B cell (primary cell): ENCODE data around the gene MEG3. TPM values are rescaled to one million over a fixed set of nuclear protein-coding genes. Genes with fewer than 3 reads are reported as not detected.

Experiments used
- ATAC-seq: fragments of 200-7000 bp; cut with Tn5 transposase; one replicate; pipeline ENCODE4 v1.10.0; 2021; ENCODE audit warnings: low read depth, mild to moderate bottlenecking, moderate number of reproducible peaks, moderate library complexity
- CTCF ChIA-PET: fragments of 350-600 bp; sonication (Branson Sonifier 250); formaldehyde crosslinking; loops from one replicate; lab custom pipeline; 2021; ENCODE audit warnings: antibody characterized with exemption, inconsistent platforms; lab: Charles Lee
- POLR2A ChIA-PET: fragments of 350-600 bp; sonication (Branson Sonifier 250); formaldehyde crosslinking; loops from one replicate; lab custom pipeline; 2021; ENCODE audit warnings: antibody characterized with exemption; lab: Charles Lee
- DNase-seq: peaks from one replicate; pipeline ENCODE4 v3.0.0; 2013
- H2AFZ ChIP-seq: 2 replicates; pipeline ENCODE4 v1.6.1; 2012; ENCODE audit warnings: mild to moderate bottlenecking, low read depth, low read length; ENCODE audit not compliant: insufficient read depth, poor library complexity, severe bottlenecking
- H3K27ac ChIP-seq, 2 donors: 1 replicate in 1 of 2; 2 replicates in 1 of 2; pipeline ENCODE4 v1.5.1; 2012 to 2013; ENCODE audit warnings: low read length in 2 of 2, mild to moderate bottlenecking in 2 of 2, moderate library complexity in 1 of 2
- H3K27me3 ChIP-seq, 4 experiments: fragments of 200-600 bp in 1 of 4; sonication (generic) in 1 of 4; replicated peaks in 1 of 4; 1 replicate in 2 of 4; 2 replicates in 2 of 4; pipeline versions ENCODE4 v1.6.1 to v1.7.0; 2013 to 2016; ENCODE audit warnings: low read length in 3 of 4, mild to moderate bottlenecking in 2 of 4, mixed read lengths in 1 of 4, moderate library complexity in 1 of 4; ENCODE audit not compliant: insufficient read depth in 4 of 4, control insufficient read depth in 3 of 4; ENCODE audit errors: control extremely low read depth in 1 of 4
- H3K36me3 ChIP-seq, 2 experiments: replicated peaks in 1 of 2; 1 replicate in 1 of 2; 2 replicates in 1 of 2; pipeline versions ENCODE4 v1.6.1 to v1.7.1; 2013; ENCODE audit warnings: low read length in 1 of 2; ENCODE audit not compliant: insufficient read depth in 2 of 2, control insufficient read depth in 1 of 2; ENCODE audit errors: control extremely low read depth in 1 of 2, extremely low read depth in 1 of 2
- H3K4me1 ChIP-seq, 2 donors: fragments of 200-600 bp in 1 of 2; sonication (generic) in 1 of 2; 1 replicate in 1 of 2; 2 replicates in 1 of 2; pipeline versions ENCODE4 v1.5.1 to v1.6.1; 2013 to 2017; ENCODE audit warnings: low read length in 2 of 2; ENCODE audit not compliant: control insufficient read depth in 2 of 2, insufficient read depth in 2 of 2
- H3K4me2 ChIP-seq: replicated peaks from 2 replicates; pipeline ENCODE3; 2012; ENCODE audit warnings: mild to moderate bottlenecking, low read depth, low read length; ENCODE audit not compliant: poor library complexity, severe bottlenecking
- H3K4me3 ChIP-seq, 5 experiments: fragments of 200-600 bp in 1 of 5; sonication (generic) in 1 of 5; 1 replicate in 3 of 5; 2 replicates in 2 of 5; pipeline versions ENCODE4 v1.5.1 to v1.7.0; 2011 to 2016; ENCODE audit warnings: low read length in 4 of 5, mild to moderate bottlenecking in 4 of 5, low read depth in 2 of 5, control low read depth in 1 of 5, moderate library complexity in 1 of 5; ENCODE audit not compliant: insufficient read depth in 1 of 5; ENCODE audit errors: control extremely low read depth in 1 of 5, extremely low read depth in 1 of 5
- H3K79me2 ChIP-seq: fragments of 200-600 bp; sonication (generic); one replicate; pipeline ENCODE4 v1.6.0; 2016; ENCODE audit warnings: low read length; ENCODE audit not compliant: control insufficient read depth, insufficient read depth
- H3K9ac ChIP-seq: fragments of 200-600 bp; sonication (generic); 2 replicates; pipeline ENCODE4 v1.6.1; 2017; ENCODE audit warnings: mild to moderate bottlenecking, low read length, moderate library complexity
- H3K9me3 ChIP-seq, 3 donors: one replicate each; pipeline versions ENCODE4 v1.6.1 to v1.7.1; 2013; ENCODE audit warnings: low read length in 2 of 3; ENCODE audit not compliant: control insufficient read depth in 2 of 3, insufficient read depth in 1 of 3; ENCODE audit errors: control extremely low read depth in 1 of 3
- H4K20me1 ChIP-seq: 2 replicates; pipeline ENCODE4 v1.6.0; 2012; ENCODE audit warnings: mild to moderate bottlenecking, low read length; ENCODE audit not compliant: insufficient read depth, control insufficient read depth, poor library complexity, severe bottlenecking
- H3K27ac Mint-ChIP-seq: one replicate; pipeline ENCODE4 v1.8.0; 2021; ENCODE audit warnings: mixed read lengths
- H3K27me3 Mint-ChIP-seq: one replicate; pipeline ENCODE4 v1.8.0; 2021; ENCODE audit warnings: mixed read lengths
- H3K4me1 Mint-ChIP-seq: one replicate; pipeline ENCODE4 v1.8.0; 2021; ENCODE audit warnings: mixed read lengths
- H3K4me3 Mint-ChIP-seq: one replicate; pipeline ENCODE4 v1.8.0; 2021; ENCODE audit warnings: mixed read lengths
- H3K9me3 Mint-ChIP-seq: one replicate; pipeline ENCODE4 v1.8.0; 2022; ENCODE audit warnings: mixed read lengths; ENCODE audit not compliant: insufficient read depth
- EZH2 ChIP-seq: IDR thresholded peaks from 2 replicates; pipeline ENCODE4 v1.6.1; 2012; ENCODE audit warnings: borderline replicate concordance, low read depth, mild to moderate bottlenecking, moderate library complexity, low read length; ENCODE audit not compliant: insufficient read depth, poor library complexity, severe bottlenecking
- WGBS: methylation state at CpG from one replicate; pipeline ENCODE4 v1.1.5; 2013; ENCODE audit warnings: missing lambda C conversion rate; ENCODE audit not compliant: insufficient coverage; 5-methylcytosine and 5-hydroxymethylcytosine counted together
- intact Hi-C: fragments of 100-400 bp; cut with micrococcal nuclease; formaldehyde crosslinking; loops from one replicate; pipeline ENCODE4 v1.10.0; 2022
- polyA plus RNA-seq: library from polyadenylated mRNA; depleted of rRNA; stranded (reverse); fragments of >200 nt; gene quantifications from 2 replicates; pipeline ENCODE4 v1.2.3, GENCODE V29; 2012
- total RNA-seq, 2 donors: library from RNA; stranded (reverse); fragments of 120-200 nt in 1 of 2; gene quantifications; 1 replicate in 1 of 2; 2 replicates in 1 of 2; pipeline versions ENCODE4 v1.2.3 to v1.2.4, GENCODE V29; 2013 to 2022
- TF ChIP-seq, protein P1 (sequence below): fragments of 200-600 bp; IDR thresholded peaks from one replicate; pipeline ENCODE4 v1.8.0; 2022; ENCODE audit warnings: antibody characterized with exemption, mild to moderate bottlenecking

MEG3 gene
- total and polyA plus RNA-seq, 2 donors (not counting 1 experiment from before 2014, with no cell fraction given) = 0.13 TPM; not detected in 1

DNA sequence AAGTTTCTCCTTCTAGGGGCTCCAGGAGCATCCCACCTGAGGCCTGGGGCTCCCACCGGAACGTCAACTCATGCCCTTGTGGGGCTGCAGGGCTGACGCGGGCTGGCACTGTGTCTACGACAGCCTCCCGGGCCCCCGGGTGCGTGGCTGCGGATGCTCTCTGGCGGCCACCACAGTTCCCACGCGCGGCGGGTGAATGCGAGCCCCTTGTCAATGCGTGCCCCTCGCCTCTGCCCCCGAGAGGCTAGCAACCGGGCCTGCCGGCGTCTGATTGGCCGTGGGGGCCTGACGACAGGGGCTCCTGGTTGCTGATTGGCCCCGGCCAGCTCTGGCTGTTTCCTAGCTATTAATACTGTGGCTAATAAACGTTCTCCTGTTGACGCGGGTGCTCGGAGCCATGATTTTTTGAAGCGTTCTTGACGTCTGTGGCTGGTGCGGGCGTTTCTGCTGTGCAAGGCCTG is 1.8 kb upstream of the MEG3 start:
- peaks cover 21% of the 10 kb centered on the region for H3K27me3 Mint-ChIP-seq
- Histone ChIP-seq H3K36me3 (no peaks in the 10 kb centered on the region), H3K9me3 (peaks cover 0 to 57% (median 0%) of the 10 kb centered on the region in 3 donors), H3K79me2 (no peaks in the 10 kb centered on the region), H3K9ac (no peak overlapping the region), H3K4me1 (no peaks in the 10 kb centered on the region), H2AFZ (no peak overlapping the region), H3K27ac (no peak overlapping the region), H3K4me3 (no peak overlapping the region), H3K4me2 (no peak overlapping the region), H3K27me3 (peaks cover 0 to 13% (median 0%) of the 10 kb centered on the region in 4 experiments), H4K20me1 (no peaks in the 10 kb centered on the region)
- WGBS = 45% methylated on average over 32 of the region's 32 CpGs
- ATAC-seq (no peak), DNase-seq (no peak)
- no peaks in the 10 kb centered on the region for H3K9me3 Mint-ChIP-seq
- ChIA-PET POLR2A (no interaction called here), CTCF (no interaction called here)
- intact Hi-C loops = no loop called here
- no peak for TF ChIP-seq EZH2
- TF ChIP-seq, protein P1, sequence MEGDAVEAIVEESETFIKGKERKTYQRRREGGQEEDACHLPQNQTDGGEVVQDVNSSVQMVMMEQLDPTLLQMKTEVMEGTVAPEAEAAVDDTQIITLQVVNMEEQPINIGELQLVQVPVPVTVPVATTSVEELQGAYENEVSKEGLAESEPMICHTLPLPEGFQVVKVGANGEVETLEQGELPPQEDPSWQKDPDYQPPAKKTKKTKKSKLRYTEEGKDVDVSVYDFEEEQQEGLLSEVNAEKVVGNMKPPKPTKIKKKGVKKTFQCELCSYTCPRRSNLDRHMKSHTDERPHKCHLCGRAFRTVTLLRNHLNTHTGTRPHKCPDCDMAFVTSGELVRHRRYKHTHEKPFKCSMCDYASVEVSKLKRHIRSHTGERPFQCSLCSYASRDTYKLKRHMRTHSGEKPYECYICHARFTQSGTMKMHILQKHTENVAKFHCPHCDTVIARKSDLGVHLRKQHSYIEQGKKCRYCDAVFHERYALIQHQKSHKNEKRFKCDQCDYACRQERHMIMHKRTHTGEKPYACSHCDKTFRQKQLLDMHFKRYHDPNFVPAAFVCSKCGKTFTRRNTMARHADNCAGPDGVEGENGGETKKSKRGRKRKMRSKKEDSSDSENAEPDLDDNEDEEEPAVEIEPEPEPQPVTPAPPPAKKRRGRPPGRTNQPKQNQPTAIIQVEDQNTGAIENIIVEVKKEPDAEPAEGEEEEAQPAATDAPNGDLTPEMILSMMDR = no peak
- no peak overlapping the region for H3K27ac Mint-ChIP-seq
- H3K4me1 Mint-ChIP-seq = peaks cover 2% of the 10 kb centered on the region
- no peak overlapping the region for H3K4me3 Mint-ChIP-seq

DNA sequence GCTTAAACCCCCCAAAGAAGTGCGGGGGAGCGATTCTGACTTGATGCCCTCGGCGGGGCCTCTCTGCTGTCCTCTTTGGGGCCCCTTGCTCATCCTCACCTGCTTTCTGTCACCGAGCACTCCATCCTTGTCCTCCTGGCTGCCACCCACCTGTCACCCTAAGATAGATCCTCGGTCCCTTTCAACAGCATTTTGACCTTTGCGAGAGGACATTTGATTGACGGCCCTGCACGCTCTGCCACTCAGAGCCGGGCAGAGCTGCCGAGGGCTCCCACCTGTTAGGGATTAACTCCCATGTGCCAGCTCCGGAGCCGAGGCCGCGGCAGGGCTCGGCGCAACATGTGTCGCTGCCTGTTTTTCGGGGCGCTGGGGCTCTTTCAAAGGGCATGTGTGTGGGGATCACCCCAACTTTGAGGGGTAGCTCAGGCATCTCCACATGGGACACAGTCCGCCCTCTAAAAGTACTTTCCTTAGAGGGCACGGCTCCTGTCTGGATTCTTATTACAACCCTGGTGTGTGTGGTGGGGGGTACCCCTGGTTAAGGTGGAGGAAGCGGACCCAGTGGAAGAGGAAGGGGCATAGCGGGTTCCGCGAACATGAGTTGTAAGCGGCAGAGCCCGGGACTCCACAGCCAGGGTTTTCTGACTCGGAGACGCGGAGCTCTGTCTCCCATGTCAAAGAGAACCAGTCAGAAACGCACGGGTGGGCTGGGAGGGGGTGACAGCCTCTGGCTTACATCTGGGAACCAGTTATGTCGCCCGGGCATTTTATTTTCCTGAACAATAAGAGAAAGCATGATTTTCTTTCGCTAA is 811 bp upstream of the MEG3 start:
- no peak overlapping the region for H3K9ac ChIP-seq
- H3K4me1 Mint-ChIP-seq = peaks cover 2% of the 10 kb centered on the region
- ChIA-PET POLR2A (no interaction called here), CTCF (no interaction called here)
- peaks cover 0 to 13% (median 0%) of the 10 kb centered on the region in 4 experiments for H3K27me3 ChIP-seq
- H3K4me3 Mint-ChIP-seq = no peak overlapping the region
- no peaks in the 10 kb centered on the region for H3K36me3 ChIP-seq
- H3K27ac Mint-ChIP-seq = no peak overlapping the region
- H4K20me1 ChIP-seq = no peaks in the 10 kb centered on the region
- no peaks in the 10 kb centered on the region for H3K4me1 ChIP-seq
- H3K27me3 Mint-ChIP-seq = peaks cover 21% of the 10 kb centered on the region
- no peak overlapping the region for H3K27ac ChIP-seq
- ATAC-seq (no peak), DNase-seq (no peak)
- TF ChIP-seq, protein P1 = no peak
- no peak for TF ChIP-seq EZH2
- peaks cover 0 to 50% (median 0%) of the 10 kb centered on the region in 3 donors for H3K9me3 ChIP-seq
- H3K79me2 ChIP-seq = no peaks in the 10 kb centered on the region
- H3K4me3 ChIP-seq = no peak overlapping the region
- H3K9me3 Mint-ChIP-seq = no peaks in the 10 kb centered on the region
- 56% methylated on average over 36 of the region's 36 CpGs for WGBS
- H2AFZ ChIP-seq = no peak overlapping the region
- intact Hi-C loops = no loop called here
- no peak overlapping the region for H3K4me2 ChIP-seq
